Ishikawa (cell line): ENCODE results near the gene C2CD4C.

ENCODE experiments used
- CEBPB ChIP-seq: IDR thresholded peaks from 2 replicates; pipeline ENCODE4 v1.6.1; 2012
- CREB1 ChIP-seq: IDR thresholded peaks from 2 replicates; pipeline ENCODE4 v1.6.1; 2012; ENCODE audit warnings: low read depth
- EGR1 ChIP-seq: IDR thresholded peaks from 2 replicates; pipeline ENCODE4 v1.6.1; 2012
- EP300 ChIP-seq: IDR thresholded peaks from 2 replicates; pipeline ENCODE4 v1.6.1; 2012; ENCODE audit warnings: borderline replicate concordance
- FOXM1 ChIP-seq: IDR thresholded peaks from 2 replicates; pipeline ENCODE4 v1.6.1; 2012; ENCODE audit warnings: low read depth, borderline replicate concordance
- NFIC ChIP-seq: IDR thresholded peaks from 2 replicates; pipeline ENCODE4 v1.6.1; 2012
- RAD21 ChIP-seq: IDR thresholded peaks from 2 replicates; pipeline ENCODE4 v1.6.1; 2012; ENCODE audit warnings: low read depth
- REST ChIP-seq: IDR thresholded peaks from 2 replicates; pipeline ENCODE4 v1.6.1; 2012; ENCODE audit warnings: low read depth, mild to moderate bottlenecking
- TAF1 ChIP-seq: IDR thresholded peaks from 2 replicates; pipeline ENCODE4 v1.6.1; 2012; ENCODE audit warnings: low read depth, mild to moderate bottlenecking
- TCF12 ChIP-seq: IDR thresholded peaks from 2 replicates; pipeline ENCODE4 v1.6.1; 2012; ENCODE audit warnings: low read depth
- TEAD4 ChIP-seq: IDR thresholded peaks from 2 replicates; pipeline ENCODE4 v1.6.1; 2012
- USF1 ChIP-seq: IDR thresholded peaks from 2 replicates; pipeline ENCODE4 v1.6.1; 2012
- YY1 ChIP-seq: IDR thresholded peaks from 2 replicates; pipeline ENCODE4 v1.6.1; 2012; ENCODE audit warnings: low read depth
- TF ChIP-seq, protein P1 (sequence below): IDR thresholded peaks from 2 replicates; pipeline ENCODE4 v1.6.1; 2012

C2CD4C gene

DNA sequence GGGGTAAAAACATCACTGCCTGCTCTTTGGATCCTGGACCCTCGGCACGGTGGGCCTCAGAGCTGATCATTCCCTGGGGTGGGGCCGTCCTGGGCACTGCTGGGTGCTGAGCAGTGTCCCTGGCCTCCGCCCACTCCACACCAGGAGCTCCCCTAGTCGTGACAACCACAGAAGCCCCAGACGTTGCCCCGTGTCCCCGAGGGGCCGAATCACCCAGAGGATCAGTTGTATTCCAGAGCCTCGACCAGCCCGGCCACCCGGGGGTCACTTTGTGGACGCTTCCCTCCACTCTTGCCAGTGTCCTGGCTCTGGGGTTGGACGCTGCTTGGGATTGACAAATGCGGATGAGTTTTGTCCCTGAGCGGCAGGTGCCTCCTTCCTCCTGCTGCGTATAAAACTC, 10.2 kb downstream of the C2CD4C start:
- no peak for TF ChIP-seq FOXM1
- no peak for TF ChIP-seq CEBPB
- TF ChIP-seq CREB1, result no peak
- TF ChIP-seq RAD21, result no peak
- TF ChIP-seq EP300, result no peak
- TF ChIP-seq TCF12, result no peak
- TF ChIP-seq YY1, result no peak
- TF ChIP-seq, protein P1, sequence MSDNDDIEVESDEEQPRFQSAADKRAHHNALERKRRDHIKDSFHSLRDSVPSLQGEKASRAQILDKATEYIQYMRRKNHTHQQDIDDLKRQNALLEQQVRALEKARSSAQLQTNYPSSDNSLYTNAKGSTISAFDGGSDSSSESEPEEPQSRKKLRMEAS, result no peak
- no peak for TF ChIP-seq NFIC

DNA sequence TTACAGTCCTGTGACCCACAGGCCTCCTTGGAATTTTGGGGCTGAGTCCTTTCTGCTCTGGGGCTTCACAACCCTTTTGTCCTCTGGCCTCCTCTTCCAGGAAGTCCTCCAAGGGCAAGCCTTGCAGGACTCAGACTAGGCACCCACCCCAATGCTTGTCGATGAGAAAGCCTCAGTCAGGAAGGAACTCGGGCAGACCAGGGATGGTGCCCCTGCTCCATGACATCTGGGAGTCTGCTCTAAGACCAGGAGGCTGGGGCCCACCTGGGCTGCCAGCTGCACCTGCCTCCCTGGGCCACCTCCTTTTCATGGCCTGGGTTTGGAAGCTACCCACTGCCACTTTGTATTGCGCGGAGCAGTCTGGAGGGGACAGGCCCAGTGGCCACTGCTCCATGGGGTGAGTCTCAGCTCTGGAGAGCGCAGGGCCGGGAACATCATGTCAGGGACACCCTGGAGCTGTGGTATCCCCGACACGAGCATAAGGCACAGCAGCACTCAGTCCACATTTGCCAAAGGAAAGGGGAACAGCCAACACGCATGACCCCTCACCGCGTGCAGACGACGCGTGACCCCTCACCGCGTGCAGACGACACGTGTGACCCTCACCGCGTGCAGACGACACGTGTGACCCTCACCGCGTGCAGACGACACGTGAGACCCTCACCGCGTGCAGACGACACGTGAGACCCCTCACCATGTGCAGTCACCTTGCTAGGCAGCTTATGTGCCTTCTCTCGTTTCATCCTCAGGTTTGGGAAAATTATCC, 10.8 kb downstream of the C2CD4C start:
- TF ChIP-seq TAF1, result no peak
- no peak for TF ChIP-seq REST
- TF ChIP-seq TCF12, result no peak
- no peak for TF ChIP-seq TEAD4
- TF ChIP-seq USF1, result no peak

- TF ChIP-seq CEBPB (no peak), FOXM1 (no peak), CREB1 (no peak), TCF12 (no peak), TEAD4 (no peak), RAD21 (no peak), REST (no peak), TAF1 (no peak), EP300 (no peak), YY1 (no peak), NFIC (no peak), USF1 (no peak)
- TF ChIP-seq, protein P1, result no peak
Measured at GRCh38 chr19:397321-397720, 11.6 kb downstream of the C2CD4C start.

GRCh38 chr19:395467-395866, 13.5 kb downstream of the C2CD4C start:
- TF ChIP-seq REST, result no peak
- no peak for TF ChIP-seq EP300
- TF ChIP-seq TEAD4, result no peak
- no peak for TF ChIP-seq NFIC
- TF ChIP-seq CEBPB, result no peak
- no peak for TF ChIP-seq FOXM1
- TF ChIP-seq TAF1, result no peak
- TF ChIP-seq, protein P1, result no peak
- no peak for TF ChIP-seq CREB1
- TF ChIP-seq YY1, result no peak
- no peak for TF ChIP-seq RAD21
- no peak for TF ChIP-seq TCF12
- no peak for TF ChIP-seq EGR1
